Stimulated activated CD4-positive, alpha-beta T cell treated with anti-CD3 and anti-CD28 coated beads, Interleukin-4, amount 100 ng/mL, for 24 hours (primary cell): Measurements from ENCODE around the gene OBSCN.

Experiments
- DNase-seq: peaks from one replicate; pipeline ENCODE4 v3.0.0-alpha.2; 2020

OBSCN gene

GRCh38 chr1:228426518-228427175, 218.8 kb downstream of the OBSCN start:
- DNase-seq: no peak

GRCh38 chr1:228428412-228428811, 220.6 kb downstream of the OBSCN start:
- DNase-seq: no peak
